ENCODE measurements around the gene MAPK8IP2.

MAPK8IP2 gene

DNA sequence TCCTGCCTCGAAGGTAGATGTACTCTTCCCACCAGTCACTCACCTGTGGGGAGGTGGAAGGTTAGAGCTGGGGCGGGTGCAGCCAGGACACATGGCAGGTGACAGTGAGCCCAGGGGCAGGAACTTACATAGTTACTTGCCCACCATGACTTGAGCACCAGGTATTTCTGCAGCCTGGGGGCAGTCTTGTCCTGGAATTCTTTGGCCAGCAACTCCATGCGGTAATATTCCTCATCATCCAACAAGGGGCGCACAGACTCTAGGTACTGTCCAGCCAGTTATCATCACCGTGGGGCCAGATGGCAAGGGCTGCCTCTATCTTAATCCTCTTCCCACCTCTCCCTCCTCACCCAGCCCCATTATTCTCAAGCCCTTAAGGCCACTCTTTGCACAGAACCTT is 24.5 kb upstream of the MAPK8IP2 start:
- DNase-seq: no peak

GRCh38 chr22:50576806-50577696 is 23.5 kb upstream of the MAPK8IP2 start:
- DNase-seq: peak; percentile 16

DNA sequence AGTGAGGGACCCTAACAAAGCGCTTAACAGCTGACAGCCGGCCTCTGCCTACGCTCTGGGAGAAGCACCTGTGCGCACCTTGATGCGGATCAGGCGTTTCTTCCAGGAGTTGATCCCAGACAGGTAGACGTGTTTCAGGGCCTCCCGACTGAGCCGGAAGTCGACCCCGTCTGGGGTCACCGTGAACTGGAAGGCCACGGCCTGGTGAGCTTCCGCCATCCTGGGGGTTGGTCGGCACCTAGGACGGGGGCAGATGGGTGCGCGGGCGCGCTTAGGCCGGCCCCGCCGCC is 23.0 kb upstream of the MAPK8IP2 start:
- DNase-seq: no peak

- no peak for DNase-seq
Observed at GRCh38 chr22:50577987-50578775, 22.4 kb upstream of the MAPK8IP2 start, which contains the start of gene CPT1B. CPT1B (minus strand) TSS chr22:50578427; CDS start chr22:50577915, 512 bp downstream.

DNA sequence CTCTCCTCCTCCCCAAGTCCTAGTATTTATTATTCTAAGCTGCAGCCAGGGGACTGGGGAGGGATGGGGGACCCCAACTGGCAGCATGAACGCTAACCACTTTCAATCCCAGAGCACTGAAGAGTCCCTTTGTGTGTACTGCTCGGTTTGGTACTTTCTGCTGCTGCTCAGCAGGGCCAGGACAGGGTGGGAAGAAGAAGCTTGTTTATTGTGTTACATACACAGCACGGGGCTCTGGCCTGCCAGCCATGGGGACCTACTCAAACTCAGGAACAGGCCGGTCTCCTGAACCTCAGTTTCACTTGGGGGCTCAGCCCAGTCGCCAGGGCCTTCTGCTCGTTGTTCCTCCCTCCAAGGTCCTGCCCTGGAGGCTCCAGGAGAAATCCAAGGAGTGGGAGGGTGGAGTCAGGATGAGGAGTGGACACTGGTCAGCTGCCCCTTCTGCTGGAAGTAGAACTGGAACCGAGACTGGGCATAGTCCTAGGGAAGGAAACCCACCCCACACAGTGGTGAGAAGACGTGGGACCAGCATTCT is 21.8 kb upstream of the MAPK8IP2 start:
- DNase-seq: no peak

- no peak for DNase-seq
Observed at GRCh38 chr22:50579752-50580151, 20.8 kb upstream of the MAPK8IP2 start.

DNA sequence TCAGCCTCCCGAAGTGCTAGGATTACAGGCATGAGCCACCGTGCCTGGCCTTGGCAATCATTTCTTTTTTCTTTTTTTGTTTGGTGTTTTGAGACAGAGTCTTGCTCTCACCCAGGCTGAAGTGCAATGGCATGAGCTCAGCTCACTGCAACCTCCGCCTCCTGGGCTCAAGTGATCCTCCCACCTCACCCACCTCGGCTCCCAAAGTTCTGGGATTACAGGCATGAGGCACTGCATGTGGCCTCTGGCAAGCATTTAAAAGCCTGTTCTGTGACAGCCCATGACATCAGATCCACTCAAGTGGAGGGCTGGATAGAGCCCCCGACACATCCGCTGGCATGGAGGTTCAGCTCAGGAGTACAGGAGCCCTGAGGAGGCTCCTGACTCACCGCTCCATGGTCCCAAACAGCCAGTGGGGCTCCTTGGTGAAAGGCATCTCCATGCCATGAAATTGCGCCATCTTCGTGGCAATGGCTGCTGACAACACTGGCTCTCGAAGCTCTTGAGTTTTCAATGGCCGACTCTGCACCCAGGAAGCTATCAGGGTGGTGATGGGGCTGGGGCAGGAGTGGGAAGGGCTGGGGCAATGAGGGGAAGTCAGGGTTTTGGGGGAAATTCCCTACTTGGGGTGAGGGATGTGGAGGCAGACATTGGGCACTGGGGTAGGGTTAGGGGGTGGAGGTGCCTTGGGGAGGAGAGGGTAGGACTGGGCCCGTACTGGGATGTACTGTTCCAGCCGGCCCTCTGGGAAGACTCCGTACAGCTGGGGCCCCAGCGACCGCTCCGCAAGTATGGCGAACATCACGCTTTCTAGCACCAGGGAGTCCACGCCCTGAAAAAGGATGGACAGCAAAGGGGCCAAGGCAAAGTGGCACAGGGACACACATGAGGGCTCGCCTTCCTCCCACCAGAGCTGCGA is 19.3 kb upstream of the MAPK8IP2 start:
- no peak for DNase-seq

DNA sequence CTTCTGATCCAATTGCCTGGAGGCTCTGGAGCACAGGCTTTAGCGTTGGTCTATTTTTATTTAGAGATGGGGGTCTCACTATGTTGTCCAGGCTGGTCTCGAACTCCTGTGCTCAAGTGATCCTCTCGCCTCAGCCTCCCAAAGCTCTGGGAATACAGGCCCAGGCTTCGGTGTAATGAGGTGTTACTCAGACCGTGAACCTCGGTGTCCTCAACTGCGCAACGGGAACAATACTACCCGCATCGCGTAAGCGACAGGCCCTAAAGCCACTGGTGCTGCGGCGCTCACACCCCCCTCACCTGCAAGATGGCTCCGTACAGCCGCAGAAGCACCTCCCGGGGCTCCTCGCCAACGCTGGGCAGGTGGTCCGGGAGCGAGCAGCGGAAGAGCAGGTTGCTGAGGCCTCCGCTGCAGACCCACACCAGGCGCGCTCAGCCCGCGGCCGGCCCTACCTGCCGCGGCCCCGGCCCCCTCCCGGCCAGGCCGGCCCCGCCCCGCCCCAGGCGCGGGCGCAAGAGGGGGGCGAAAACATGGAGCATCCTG is 18.6 kb upstream of the MAPK8IP2 start:
- DNase-seq: peak; percentile 51

DNA sequence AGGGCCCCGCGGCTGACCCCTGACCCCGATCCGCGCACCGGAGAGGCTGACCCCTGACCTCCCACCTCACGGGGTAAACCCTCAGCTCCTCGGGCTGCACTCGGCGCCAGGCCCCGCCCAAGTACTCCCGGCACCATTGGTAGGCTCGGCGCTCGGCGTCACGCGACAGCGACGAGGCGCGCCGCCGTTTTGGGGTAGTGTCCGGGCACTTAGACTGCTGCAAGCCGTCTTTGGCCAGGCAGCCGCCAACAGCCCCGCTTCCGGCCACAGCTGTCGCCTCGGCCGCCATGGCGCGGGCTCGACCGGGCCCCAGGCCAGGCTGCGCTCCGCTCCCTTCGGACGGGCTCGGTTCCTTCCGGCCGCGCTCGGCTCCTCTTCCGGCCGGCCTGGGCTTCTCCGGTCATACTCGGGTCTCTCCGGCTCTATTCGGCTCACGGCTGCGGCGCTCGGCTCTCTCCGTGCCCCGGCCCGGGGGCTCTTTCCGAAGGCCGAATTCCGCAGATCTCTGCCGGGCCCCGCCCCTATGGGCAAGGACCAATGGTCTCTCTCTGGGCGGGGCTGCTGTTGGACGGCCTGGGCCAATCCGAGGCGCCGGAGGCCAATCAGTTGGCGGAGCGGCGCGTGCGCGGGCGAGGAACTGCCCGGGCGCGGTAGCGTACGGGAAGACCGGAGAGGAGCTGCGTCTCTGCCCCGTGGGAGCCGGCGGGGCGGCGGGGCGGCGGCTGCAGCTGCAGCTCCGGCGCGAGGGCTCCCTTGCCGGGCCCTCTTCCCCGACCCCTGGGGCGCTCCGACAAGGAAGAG is 17.9 kb upstream of the MAPK8IP2 start, which contains the start of gene CHKB:
CHKB (minus strand) TSS at position 357 of the 801 bp plus-strand sequence; CDS start at position 289, 68 bp downstream.
- peak; percentile 99 for DNase-seq

- no peak for DNase-seq
Observed at GRCh38 chr22:50583294-50583861, 17.2 kb upstream of the MAPK8IP2 start.

- DNase-seq: no peak
Observed at GRCh38 chr22:50584106-50585096, 16.2 kb upstream of the MAPK8IP2 start.

GRCh38 chr22:50585238-50585637 is 15.4 kb upstream of the MAPK8IP2 start:
- DNase-seq: no peak

DNA sequence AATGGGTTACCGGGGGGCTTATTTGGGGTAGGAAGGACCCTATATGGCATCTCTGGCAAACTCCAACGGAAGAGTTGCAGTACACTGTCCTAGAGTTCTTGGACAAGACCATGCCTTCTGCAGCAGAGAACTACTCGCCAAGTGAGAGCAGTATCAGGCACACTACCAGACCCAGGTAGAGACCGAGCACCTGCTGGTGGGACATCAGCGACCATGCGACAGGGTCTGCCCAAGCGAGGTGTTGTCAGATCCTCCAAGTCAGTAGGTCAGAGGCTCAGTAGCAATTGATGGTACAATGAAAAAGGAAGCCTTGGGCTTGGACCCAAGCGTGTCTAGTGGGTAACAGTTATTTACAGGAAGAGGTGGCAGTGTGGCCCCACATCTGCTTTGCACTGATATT is 14.8 kb upstream of the MAPK8IP2 start:
- no peak for DNase-seq

GRCh38 chr22:50586416-50586815 is 14.2 kb upstream of the MAPK8IP2 start:
- DNase-seq: no peak

DNA sequence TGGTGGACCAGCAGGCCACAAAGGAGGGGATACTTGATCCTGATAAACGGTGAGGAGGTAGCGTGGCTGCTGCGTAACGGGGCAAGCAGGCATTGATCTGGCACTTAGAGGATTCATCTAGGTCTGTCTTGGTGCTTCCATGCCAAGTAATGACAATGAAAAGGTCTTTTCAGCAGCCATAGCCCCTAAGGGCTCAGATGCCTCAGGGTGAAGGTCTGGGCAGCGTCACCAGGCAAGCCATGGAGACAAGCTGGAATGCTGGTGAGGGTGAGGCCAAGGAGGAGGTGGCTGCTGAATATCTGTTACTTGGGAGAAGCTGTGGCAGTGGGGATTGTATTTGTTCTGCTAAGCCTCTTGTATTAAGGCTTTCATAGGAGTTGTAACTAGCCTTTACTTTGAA is 13.2 kb upstream of the MAPK8IP2 start:
- DNase-seq: no peak

DNA sequence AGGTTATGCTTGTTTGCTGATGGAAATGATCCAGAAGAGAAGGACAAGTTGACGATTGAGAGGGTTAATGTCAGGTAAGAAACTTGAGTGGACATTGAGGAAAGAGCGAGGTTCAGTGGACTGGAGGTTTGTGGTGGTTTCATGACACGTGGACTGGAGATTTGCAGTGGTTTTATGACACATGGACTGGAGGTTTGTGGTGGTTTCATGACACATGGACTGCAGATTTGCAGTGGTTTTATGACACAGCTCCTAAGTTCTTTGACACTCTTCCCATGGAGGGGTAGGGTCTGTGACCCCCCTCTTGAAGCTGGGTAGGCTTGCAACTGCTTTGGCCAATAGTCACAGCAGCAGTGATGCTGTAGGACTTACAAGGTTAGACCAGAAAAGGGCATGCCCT is 5.4 kb upstream of the MAPK8IP2 start:
- no peak for DNase-seq

GRCh38 chr22:50597097-50597496 is 3.5 kb upstream of the MAPK8IP2 start:
- DNase-seq: no peak

- peak; percentile 70 for DNase-seq
Observed at GRCh38 chr22:50599816-50600455, 657 bp upstream of the MAPK8IP2 start.
